Body of pancreas (tissue), 4 donors: ENCODE measurements around the gene MPG. TPM values are rescaled to one million over a fixed set of nuclear protein-coding genes. Genes with fewer than 3 reads are reported as not detected.

Experiments used
- ATAC-seq: fragments of 150-250 bp; one replicate; pipeline ENCODE4 v1.9.1; 2016
- DNase-seq, 4 donors: peaks; one replicate each; pipeline ENCODE4 v3.0.0-alpha.2; 2019
- H3K27ac ChIP-seq, 4 donors: fragments of 200-600 bp; sonication (generic); 1 replicate in 3 of 4; 2 replicates in 1 of 4; pipeline versions ENCODE4 v1.5.1 to v1.6.1; 2016 to 2019; ENCODE audit warnings: mild to moderate bottlenecking in 1 of 4, mixed read lengths in 1 of 4, moderate library complexity in 1 of 4
- H3K27me3 ChIP-seq, 2 donors: fragments of 200-600 bp; sonication (generic); one replicate each; pipeline ENCODE4 v1.6.0; 2016; ENCODE audit warnings: mild to moderate bottlenecking in 1 of 2
- H3K36me3 ChIP-seq, 2 donors: fragments of 200-600 bp; sonication (generic); replicated peaks in 1 of 2; 2 replicates each; pipeline ENCODE4 v1.5.1; 2016; ENCODE audit warnings: low read depth in 2 of 2; ENCODE audit not compliant: insufficient read depth in 1 of 2
- H3K4me1 ChIP-seq: fragments of 200-600 bp; sonication (generic); one replicate; pipeline ENCODE4 v1.6.0; 2016
- H3K4me3 ChIP-seq, 2 donors: fragments of 200-600 bp; sonication (generic); 1 replicate in 1 of 2; 2 replicates in 1 of 2; pipeline ENCODE4 v1.5.1; 2016 to 2019
- H3K9me3 ChIP-seq, 3 donors: fragments of 200-600 bp; sonication (generic); 1 replicate in 2 of 3; 2 replicates in 1 of 3; pipeline ENCODE4 v1.5.1; 2016
- POLR2A ChIP-seq, 3 donors: fragments of 450-650 bp; IDR thresholded peaks; one replicate each; pipeline ENCODE4 v1.6.1; 2016; ENCODE audit warnings: antibody characterized with exemption in 3 of 3, mild to moderate bottlenecking in 2 of 3
- WGBS, 2 donors: methylation state at CpG; one replicate each; pipeline ENCODE4 v1.1.5; 2017; 5-methylcytosine and 5-hydroxymethylcytosine counted together
- intact Hi-C: fragments of 100-400 bp; cut with DNase I; formaldehyde crosslinking; loops from one replicate; pipeline ENCODE4 v1.15.1; 2023
- total RNA-seq, 2 donors: library from RNA; depleted of rRNA; stranded (reverse); fragments of >200 nt; gene quantifications; one replicate each; pipeline ENCODE4 v1.1.0, GENCODE V29; 2016
- TF ChIP-seq, protein P1 (sequence below), 7 experiments: fragments of 450-650 bp in 4 of 7; fragments of 200-600 bp in 3 of 7; sonication (generic) in 3 of 7; IDR thresholded peaks; one replicate each; pipeline ENCODE4 v1.5.1; 2016 to 2019; ENCODE audit warnings: antibody characterized with exemption in 7 of 7

MPG gene
- total RNA-seq, 2 donors from 2014 or later = 65.6 to 66.9 TPM

DNA sequence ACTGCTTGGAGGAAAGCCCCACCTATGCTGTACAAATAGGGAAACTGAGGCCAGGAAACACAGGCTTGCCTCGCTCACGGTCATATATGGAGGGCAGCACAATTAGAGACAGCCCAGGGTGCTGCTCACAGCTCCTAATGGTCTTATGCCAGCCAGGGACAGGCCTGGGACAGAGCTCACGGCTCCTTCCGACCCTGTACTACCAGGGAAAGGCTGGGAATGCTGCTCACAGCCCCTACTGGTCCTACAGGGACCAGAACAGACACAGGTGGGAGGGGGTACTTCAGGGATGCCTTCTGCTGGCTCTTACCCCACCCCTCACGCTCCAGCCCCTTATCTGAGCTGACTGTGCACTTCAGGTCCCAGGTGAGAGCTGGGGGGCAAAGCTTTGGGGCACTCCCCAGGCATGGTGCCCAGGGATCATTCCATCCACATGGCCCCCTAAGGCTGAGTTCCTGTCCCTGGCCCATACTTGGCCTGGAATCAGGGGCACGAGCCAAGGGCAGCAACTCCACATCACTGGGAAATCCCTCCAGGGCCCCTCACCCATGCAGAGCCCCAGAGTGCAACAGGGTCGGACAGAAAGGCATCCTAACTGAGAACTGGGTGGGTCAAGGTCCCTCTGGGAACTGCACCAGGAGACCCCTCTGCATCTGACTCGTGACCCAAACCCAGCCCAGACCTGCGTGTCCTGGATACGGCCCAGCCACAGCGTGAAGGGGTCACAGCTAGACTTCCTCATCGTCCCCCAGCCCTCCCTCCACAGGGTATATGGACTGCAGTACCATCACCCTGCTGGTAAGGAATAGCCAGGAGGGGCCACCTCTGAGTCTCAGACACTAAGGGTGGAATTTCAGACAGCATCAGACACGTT is 11.5 kb upstream of the MPG start:
- Histone ChIP-seq H3K27ac (no peak overlapping the region), H3K4me1 (peaks cover 32% of the 10 kb centered on the region)

DNA sequence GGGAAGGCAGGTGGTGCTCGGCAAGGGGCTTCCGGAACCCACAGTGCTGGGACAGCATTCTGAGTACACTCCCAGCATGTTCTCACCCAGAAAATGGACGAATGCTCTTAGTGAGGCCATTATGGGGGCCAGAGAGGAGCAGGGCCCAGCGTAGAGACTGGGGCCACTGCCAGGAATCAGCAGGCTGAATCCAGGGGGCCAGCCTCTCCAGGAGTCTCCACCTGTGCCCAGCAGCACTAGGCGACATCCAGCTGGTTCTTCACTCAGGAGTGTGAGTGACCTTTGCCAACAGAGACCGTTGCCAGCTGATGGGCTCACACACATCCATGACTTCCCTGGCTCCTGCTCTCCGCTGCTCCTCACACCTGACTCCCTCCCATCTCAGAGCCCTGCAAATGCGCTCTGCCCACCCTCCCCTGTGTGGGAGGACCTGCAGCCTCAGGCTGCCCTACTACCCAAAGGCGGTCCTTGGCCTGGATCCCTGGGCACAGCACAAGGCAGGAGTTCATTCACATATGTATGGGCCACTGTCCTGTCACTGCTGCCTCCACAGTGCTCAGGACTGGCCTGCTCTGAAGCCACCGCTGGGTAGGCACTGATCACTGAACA is 10.7 kb upstream of the MPG start:
- ATAC-seq = no peak
- TF ChIP-seq, protein P1, sequence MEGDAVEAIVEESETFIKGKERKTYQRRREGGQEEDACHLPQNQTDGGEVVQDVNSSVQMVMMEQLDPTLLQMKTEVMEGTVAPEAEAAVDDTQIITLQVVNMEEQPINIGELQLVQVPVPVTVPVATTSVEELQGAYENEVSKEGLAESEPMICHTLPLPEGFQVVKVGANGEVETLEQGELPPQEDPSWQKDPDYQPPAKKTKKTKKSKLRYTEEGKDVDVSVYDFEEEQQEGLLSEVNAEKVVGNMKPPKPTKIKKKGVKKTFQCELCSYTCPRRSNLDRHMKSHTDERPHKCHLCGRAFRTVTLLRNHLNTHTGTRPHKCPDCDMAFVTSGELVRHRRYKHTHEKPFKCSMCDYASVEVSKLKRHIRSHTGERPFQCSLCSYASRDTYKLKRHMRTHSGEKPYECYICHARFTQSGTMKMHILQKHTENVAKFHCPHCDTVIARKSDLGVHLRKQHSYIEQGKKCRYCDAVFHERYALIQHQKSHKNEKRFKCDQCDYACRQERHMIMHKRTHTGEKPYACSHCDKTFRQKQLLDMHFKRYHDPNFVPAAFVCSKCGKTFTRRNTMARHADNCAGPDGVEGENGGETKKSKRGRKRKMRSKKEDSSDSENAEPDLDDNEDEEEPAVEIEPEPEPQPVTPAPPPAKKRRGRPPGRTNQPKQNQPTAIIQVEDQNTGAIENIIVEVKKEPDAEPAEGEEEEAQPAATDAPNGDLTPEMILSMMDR (IDR thresholded peaks at IDR 0.05) = no peak
- no peak for TF ChIP-seq POLR2A (IDR thresholded peaks at IDR 0.05)
- Histone ChIP-seq H3K4me1 (peaks cover 35% of the 10 kb centered on the region), H3K4me3 (no peak overlapping the region), H3K36me3 (no peaks in the 10 kb centered on the region), H3K27ac (no peak overlapping the region), H3K27me3 (no peaks in the 10 kb centered on the region), H3K9me3 (no peaks in the 10 kb centered on the region)
- intact Hi-C loops = no loop called here
- 66 to 70% methylated on average over 8 to 10 of the region's 10 CpGs for WGBS, 2 donors
- DNase-seq = peak in 1 of 4 donors; percentile 34

More for the DNA sequence above, 11.5 kb upstream of the MPG start:
- DNase-seq (no peak), ATAC-seq (no peak)
- Histone ChIP-seq H3K27me3 (no peaks in the 10 kb centered on the region), H3K4me3 (no peak overlapping the region), H3K9me3 (no peaks in the 10 kb centered on the region), H3K36me3 (no peaks in the 10 kb centered on the region)
- 81 to 82% methylated on average over 3 to 13 of the region's 13 CpGs for WGBS, 2 donors
- TF ChIP-seq, protein P1 (IDR thresholded peaks at IDR 0.05) = no peak
- intact Hi-C loops = no loop called here

DNA sequence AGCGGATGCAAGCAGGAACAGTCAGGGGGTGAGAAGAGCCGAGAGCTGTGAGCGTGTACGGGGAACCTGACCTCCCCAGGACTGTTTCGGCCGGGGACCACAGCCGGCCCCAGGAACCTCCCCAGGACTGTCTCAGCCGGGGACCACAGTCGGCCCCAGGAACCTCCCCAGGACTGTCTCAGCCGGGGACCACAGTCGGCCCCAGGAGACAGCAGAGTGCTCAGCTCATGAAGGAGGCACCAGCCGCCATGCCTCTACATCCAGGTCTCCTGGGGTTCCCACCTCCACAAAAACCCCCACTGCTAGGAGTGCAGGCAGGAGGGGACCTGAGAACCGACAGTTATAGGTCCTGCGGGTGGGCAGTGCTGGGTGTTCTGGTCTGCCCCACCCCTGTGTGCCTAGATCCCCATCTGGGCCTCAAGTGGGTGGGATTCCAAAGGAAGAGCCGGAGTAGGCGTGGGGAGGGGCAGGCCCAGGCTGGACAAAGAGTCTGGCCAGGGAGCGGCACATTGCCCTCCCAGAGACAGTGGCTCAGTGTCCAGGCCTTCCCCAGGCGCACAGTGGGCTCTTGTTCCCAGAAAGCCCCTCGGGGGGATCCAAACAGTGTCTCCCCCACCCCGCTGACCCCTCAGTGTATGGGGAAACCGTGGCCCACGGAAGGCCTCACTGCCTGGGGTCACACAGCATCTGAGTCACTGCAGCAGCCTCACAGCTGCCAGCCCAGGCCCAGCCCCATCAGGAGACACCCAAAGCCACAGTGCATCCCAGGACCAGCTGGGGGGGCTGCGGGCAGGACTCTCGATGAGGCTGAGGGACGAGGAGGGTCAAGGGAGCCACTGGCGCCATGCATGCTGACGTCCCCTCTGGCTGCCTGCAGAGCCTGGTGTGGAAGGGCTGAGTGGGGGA is 9.9 kb upstream of the MPG start:
- DNase-seq (no peak), ATAC-seq (no peak)
- H3K27ac ChIP-seq = no peak overlapping the region
- no peaks in the 10 kb centered on the region for H3K27me3 ChIP-seq
- peaks cover 42% of the 10 kb centered on the region for H3K4me1 ChIP-seq
- TF ChIP-seq, protein P1 (IDR thresholded peaks at IDR 0.05) = no peak
- no peak for TF ChIP-seq POLR2A (IDR thresholded peaks at IDR 0.05)
- intact Hi-C loops = no loop called here
- H3K4me3 ChIP-seq = no peak overlapping the region
- H3K9me3 ChIP-seq = no peaks in the 10 kb centered on the region
- no peaks in the 10 kb centered on the region for H3K36me3 ChIP-seq
- WGBS, 2 donors = 86 to 90% methylated on average over 7 to 27 of the region's 27 CpGs

DNA sequence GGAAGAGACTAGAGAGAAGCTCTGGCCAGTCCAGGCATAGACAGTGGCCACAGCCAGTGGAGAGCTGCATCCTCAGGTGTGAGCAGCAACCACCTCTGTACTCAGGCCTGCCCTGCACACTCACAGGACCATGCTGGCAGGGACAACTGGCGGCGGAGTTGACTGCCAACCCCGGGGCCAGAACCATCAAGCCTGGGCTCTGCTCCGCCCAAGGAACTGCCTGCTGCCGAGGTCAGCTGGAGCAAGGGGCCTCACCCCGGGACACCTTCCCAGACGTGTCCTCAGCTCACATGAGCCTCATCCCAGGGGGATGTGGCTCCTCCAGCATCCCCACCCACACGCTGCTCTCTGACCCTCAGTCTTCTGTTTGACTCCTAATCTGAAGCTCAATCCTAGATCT is 8.8 kb upstream of the MPG start:
- Histone ChIP-seq H3K27ac (no peak overlapping the region), H3K4me3 (no peak overlapping the region), H3K4me1 (peaks cover 43% of the 10 kb centered on the region), H3K9me3 (no peaks in the 10 kb centered on the region), H3K36me3 (no peaks in the 10 kb centered on the region), H3K27me3 (no peaks in the 10 kb centered on the region)
- 76 to 100% methylated on average over 2 to 8 of the region's 8 CpGs for WGBS, 2 donors
- no peak for ATAC-seq
- no peak for DNase-seq
- intact Hi-C loops = no loop called here
- TF ChIP-seq, protein P1 (IDR thresholded peaks at IDR 0.05) = no peak
- no peak for TF ChIP-seq POLR2A (IDR thresholded peaks at IDR 0.05)
